ENCODE measurements around the gene PRDM16.

The PRDM16 gene

DNA sequence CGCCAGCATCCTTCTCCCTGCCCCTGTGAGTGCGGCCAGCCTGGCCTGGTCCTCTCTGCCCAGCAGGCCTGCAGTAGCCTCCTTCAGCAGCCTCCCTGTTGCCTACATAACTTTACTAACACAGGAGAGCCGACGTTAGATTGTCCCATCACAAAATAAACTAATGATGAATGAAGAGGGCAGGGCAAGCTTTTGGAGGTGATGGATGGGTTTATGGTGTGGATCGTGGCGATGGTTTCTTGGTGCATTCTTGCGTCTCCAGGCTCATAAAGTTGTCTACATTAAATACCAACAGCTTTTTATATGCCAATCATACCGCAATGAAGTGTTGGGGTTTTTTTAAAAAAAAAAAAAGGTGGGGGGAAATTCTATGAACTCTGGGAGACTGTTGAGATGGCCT lies 164.5 kb downstream of the PRDM16 start:
- no peaks in the 10 kb centered on the region for H3K9me3 ChIP-seq (replicated peaks; ENCODE audit: insufficient read depth, low read length)
- no peak for DNase-seq
- H3K36me3 ChIP-seq (replicated peaks; ENCODE audit: insufficient read depth, low read length), result no peaks in the 10 kb centered on the region
- no peaks in the 10 kb centered on the region for H3K4me1 ChIP-seq (ENCODE audit: low read length)
- H3K27me3 ChIP-seq (replicated peaks; ENCODE audit: insufficient read depth, low read length), result peaks cover 98% of the 10 kb centered on the region
- H3K79me2 ChIP-seq (ENCODE audit: low read length), result no peaks in the 10 kb centered on the region
- no peak overlapping the region for H3K4me2 ChIP-seq (ENCODE audit: low read depth, low read length)
- H3K27ac ChIP-seq (ENCODE audit: low read length), result no peak overlapping the region
- no peaks in the 10 kb centered on the region for H3F3A ChIP-seq (ENCODE audit: insufficient read depth, low read length)
- no peak overlapping the region for H2AFZ ChIP-seq (ENCODE audit: low read length)
- no peak overlapping the region for H3K9ac ChIP-seq (ENCODE audit: low read length)
- no peaks in the 10 kb centered on the region for H4K20me1 ChIP-seq (ENCODE audit: insufficient read depth, low read length)
- TF ChIP-seq EZH2phosphoT487 (IDR thresholded peaks at IDR 0.05; ENCODE audit: low read length), result no peak
- TF ChIP-seq, protein P1, sequence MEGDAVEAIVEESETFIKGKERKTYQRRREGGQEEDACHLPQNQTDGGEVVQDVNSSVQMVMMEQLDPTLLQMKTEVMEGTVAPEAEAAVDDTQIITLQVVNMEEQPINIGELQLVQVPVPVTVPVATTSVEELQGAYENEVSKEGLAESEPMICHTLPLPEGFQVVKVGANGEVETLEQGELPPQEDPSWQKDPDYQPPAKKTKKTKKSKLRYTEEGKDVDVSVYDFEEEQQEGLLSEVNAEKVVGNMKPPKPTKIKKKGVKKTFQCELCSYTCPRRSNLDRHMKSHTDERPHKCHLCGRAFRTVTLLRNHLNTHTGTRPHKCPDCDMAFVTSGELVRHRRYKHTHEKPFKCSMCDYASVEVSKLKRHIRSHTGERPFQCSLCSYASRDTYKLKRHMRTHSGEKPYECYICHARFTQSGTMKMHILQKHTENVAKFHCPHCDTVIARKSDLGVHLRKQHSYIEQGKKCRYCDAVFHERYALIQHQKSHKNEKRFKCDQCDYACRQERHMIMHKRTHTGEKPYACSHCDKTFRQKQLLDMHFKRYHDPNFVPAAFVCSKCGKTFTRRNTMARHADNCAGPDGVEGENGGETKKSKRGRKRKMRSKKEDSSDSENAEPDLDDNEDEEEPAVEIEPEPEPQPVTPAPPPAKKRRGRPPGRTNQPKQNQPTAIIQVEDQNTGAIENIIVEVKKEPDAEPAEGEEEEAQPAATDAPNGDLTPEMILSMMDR (IDR thresholded peaks at IDR 0.05; ENCODE audit: low read length), result no peak
- no peak for TF ChIP-seq EZH2 (optimal IDR thresholded peaks at IDR 0.05; ENCODE audit: low read depth, low read length)
- H3K9me2 ChIP-seq (replicated peaks; ENCODE audit: insufficient read depth, low read length), result no peaks in the 10 kb centered on the region
- H3K4me3 ChIP-seq (ENCODE audit: low read length), result no peak overlapping the region

DNA sequence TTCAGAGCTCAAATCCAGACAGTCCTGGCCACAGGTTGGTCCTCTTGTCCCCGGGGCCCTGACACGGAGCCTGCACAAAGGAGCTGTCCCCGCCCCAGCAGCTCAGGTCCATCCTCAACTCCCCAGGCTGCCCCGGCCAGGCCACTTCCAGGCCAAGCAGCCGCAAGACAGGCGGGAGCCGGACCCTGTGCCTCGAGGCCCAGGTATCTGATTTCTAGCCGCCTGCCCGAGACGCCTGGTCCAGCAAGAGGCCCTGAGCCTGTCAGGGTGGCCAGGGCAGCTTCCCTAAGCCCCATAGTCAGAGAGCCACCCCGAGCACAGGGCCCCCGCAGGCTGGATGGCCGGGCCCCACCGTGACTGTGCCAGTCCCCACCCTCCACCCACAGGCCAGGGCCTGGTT lies 165.3 kb downstream of the PRDM16 start:
- TF ChIP-seq EZH2 (optimal IDR thresholded peaks at IDR 0.05; ENCODE audit: low read depth, low read length), result no peak
- TF ChIP-seq, protein P1 (IDR thresholded peaks at IDR 0.05; ENCODE audit: low read length), result no peak
- no peak for TF ChIP-seq EZH2phosphoT487 (IDR thresholded peaks at IDR 0.05; ENCODE audit: low read length)
- Histone ChIP-seq H3K36me3 (replicated peaks; ENCODE audit: insufficient read depth, low read length) (no peaks in the 10 kb centered on the region), H3K9me2 (replicated peaks; ENCODE audit: insufficient read depth, low read length) (no peaks in the 10 kb centered on the region), H3F3A (ENCODE audit: insufficient read depth, low read length) (no peaks in the 10 kb centered on the region), H3K9me3 (replicated peaks; ENCODE audit: insufficient read depth, low read length) (no peaks in the 10 kb centered on the region), H4K20me1 (ENCODE audit: insufficient read depth, low read length) (no peaks in the 10 kb centered on the region), H3K4me2 (ENCODE audit: low read depth, low read length) (no peak overlapping the region), H3K9ac (ENCODE audit: low read length) (no peak overlapping the region), H3K79me2 (ENCODE audit: low read length) (no peaks in the 10 kb centered on the region), H3K27ac (ENCODE audit: low read length) (no peak overlapping the region), H3K4me3 (ENCODE audit: low read length) (no peak overlapping the region), H3K4me1 (ENCODE audit: low read length) (no peaks in the 10 kb centered on the region), H3K27me3 (replicated peaks; ENCODE audit: insufficient read depth, low read length) (peaks cover 98% of the 10 kb centered on the region), H2AFZ (ENCODE audit: low read length) (no peak overlapping the region)
- DNase-seq, result no peak

DNA sequence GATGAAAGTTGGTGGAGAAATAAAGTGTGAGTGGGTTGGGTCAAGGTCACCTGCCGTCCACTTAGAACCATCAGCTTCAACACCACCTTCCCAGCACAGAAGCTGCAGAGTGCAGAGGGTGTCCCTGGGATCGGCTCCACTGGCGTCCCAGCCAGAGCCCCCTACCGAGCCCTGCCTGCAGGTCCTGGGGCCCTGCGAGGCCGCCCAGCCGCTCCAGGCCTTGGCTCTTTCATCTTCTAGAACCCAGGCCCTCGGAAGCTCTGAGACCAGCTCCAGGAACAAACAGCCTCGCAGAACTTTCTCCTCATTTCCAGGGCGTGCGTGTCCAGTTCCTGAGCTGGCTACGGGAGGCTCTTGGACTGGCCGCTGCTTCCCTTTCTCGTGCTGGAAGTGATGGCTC lies 166.0 kb downstream of the PRDM16 start:
- Histone ChIP-seq H3K9ac (ENCODE audit: low read length) (no peak overlapping the region), H3K9me2 (replicated peaks; ENCODE audit: insufficient read depth, low read length) (no peaks in the 10 kb centered on the region), H3K4me3 (ENCODE audit: low read length) (no peak overlapping the region), H3K9me3 (replicated peaks; ENCODE audit: insufficient read depth, low read length) (no peaks in the 10 kb centered on the region), H4K20me1 (ENCODE audit: insufficient read depth, low read length) (no peaks in the 10 kb centered on the region), H2AFZ (ENCODE audit: low read length) (no peak overlapping the region), H3K4me2 (ENCODE audit: low read depth, low read length) (no peak overlapping the region), H3K4me1 (ENCODE audit: low read length) (no peaks in the 10 kb centered on the region), H3K27ac (ENCODE audit: low read length) (no peak overlapping the region), H3K36me3 (replicated peaks; ENCODE audit: insufficient read depth, low read length) (no peaks in the 10 kb centered on the region), H3F3A (ENCODE audit: insufficient read depth, low read length) (no peaks in the 10 kb centered on the region), H3K79me2 (ENCODE audit: low read length) (no peaks in the 10 kb centered on the region), H3K27me3 (replicated peaks; ENCODE audit: insufficient read depth, low read length) (peaks cover 96% of the 10 kb centered on the region)
- no peak for DNase-seq
- TF ChIP-seq, protein P1 (IDR thresholded peaks at IDR 0.05; ENCODE audit: low read length), result no peak
- TF ChIP-seq EZH2phosphoT487 (IDR thresholded peaks at IDR 0.05; ENCODE audit: low read length), result no peak
- no peak for TF ChIP-seq EZH2 (optimal IDR thresholded peaks at IDR 0.05; ENCODE audit: low read depth, low read length)
